Activated CD8-positive, alpha-beta memory T cell treated with anti-CD3 and anti-CD28 coated beads, Interleukin-2, amount 50 U/mL, for 48 hours (primary cell): ENCODE data around the gene AAK1.
"Not testable (repeated sequence)": the region's sequence is repeated elsewhere in the genome, so short reads cannot be mapped to it uniquely, and the experiment has no call there.

Source experiments
- DNase-seq: peaks from one replicate; pipeline ENCODE4 v3.0.0-alpha.2; 2020

AAK1 gene

GRCh38 chr2:69594341-69594740 lies 49.2 kb downstream of the AAK1 start:
- DNase-seq = no peak

DNA sequence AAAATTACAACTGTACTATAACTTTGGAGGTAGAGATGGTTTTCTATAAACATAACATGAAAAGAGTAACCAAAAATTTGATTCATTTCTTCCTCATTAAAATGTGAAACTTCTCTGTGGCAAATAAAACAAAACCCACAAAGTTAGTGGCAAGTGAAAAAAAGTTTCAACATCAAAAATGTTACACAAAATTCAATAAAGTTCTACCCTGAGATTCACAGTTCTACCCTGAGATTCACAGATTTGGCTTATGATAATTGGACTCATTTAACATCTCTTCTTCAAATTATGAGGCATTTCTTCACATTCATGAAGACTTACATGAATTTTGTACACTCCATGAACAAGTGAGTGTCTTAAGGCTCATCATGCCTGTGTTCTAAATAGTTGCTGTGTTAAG lies 51.0 kb downstream of the AAK1 start:
- DNase-seq = no peak

DNA sequence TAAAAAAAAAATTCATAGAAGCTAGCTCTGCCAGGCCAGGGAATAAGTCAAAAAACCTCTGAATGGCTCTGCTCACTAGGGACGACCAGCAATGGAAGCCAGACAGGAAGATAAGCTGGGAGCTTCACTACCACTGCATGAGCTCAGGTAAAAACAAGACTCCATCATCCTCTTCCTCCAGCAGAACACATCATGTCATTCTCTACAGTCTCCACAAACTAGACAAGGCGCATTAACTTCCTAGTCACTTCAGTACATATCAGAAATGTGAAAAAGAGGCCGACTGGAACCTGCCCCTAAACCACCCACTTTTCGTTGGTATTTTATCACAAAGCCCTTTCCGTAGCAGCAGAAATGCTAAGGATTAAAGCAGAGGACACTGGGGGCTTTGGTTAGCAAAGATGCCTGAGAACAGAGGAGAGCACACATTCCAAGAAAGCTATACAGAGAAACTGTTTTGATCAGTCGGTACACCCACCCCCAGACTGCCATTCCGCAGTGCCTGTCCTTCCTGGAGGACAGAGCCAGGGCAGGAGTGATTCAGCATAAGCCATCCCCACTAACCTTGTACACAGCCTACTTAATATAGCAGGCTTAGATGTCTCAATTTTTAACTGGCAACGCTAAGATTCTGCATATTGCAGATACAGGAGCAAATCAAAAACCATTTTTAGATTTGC lies 53.4 kb downstream of the AAK1 start:
- DNase-seq = no peak

DNA sequence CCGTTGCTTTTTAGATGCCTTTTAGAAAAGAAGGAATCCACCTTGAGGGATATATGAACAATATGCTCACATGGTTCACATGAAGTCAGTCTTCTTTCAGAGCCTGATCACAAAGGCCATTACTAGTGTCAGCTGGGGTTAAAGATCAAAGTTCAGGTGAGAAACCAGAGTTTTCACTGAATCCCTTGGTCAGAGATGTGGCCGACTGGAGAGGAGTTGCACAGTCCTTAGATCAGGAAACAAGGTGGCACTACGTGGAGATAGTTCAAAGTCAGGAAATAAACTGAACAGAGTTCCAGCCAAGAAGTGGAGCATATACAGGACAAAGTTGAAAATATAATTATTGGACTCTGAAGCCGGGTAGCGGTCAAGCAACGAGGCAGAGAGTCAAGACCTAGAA lies 54.6 kb downstream of the AAK1 start:
- DNase-seq = no peak

DNA sequence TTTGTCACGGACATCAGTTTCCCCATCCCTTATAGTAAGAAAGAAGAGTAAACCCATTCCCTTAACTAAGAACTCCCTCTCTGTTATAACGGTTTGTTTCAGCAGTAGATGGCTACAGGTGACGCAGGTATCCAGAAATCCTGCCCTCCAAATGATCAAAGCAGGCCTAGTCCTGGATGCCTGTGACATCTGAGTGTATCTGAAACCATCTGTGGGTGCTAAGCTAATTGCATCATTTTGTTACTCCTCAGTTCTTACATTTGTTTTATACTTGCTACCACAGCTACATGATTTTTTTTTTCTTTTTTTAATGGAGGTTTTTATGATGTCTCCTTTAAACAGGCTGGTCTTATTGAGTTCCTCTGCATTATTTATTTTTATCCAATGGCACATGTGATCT lies 55.1 kb downstream of the AAK1 start:
- DNase-seq = no peak

DNA sequence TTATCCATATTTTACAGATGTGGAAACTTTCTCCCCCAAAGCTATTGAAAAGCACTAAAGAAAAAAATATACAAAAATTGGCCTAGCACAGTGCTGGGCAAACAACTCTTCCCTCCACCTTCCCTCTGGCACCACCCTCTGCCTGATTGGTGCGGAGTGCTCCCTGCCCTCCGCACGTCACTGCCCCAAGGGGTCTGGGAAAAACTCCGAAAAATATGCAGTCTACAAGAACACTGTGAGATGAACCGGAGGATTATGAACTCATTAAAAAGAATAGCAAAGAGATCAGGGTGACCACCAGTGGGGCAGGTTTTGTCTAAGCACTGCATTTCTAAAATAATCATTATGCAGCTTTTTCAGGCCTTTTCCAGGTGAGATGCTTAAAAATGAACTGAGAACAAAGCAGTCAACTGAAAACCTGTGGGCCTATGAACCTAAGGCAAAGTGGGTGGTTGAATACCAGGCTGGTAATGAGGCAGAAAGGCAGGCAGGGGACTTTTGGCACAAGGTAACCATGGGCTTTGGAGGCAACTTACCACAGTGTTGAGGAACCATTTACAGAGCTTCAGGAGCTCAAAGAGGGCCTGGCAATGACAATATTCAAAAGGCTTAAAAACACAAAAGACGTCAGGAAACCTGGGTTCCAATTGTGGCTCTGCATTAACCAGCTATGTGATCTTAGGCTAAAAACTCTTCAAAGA lies 57.5 kb downstream of the AAK1 start:
- DNase-seq = no peak

- DNase-seq = no peak
Measured at GRCh38 chr2:69584127-69584889, 59.2 kb downstream of the AAK1 start.

DNA sequence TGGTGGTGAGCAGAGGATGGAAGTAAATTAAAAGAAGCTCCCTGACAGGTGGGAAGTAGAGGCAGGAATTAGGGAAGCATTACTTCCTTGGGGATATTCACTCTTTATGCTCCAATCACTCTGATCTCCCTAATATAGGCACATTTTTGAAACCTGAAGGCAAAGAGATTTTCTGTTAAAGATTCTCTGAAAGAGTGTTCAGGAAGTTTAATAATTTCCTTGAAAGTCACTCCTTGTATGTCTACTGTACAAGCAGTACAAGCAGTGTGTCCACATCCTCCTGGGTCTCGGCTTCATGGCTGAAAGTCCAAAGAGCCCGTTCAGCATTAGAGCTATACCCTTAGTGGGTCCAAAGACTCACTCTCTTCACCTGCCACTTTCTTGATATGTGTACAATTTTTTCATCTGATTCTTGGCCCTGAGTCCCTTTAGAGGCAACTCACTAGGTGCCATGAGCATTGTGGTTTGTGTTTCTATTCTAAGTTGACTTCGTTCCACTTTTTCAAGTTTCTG lies 60.2 kb downstream of the AAK1 start:
- DNase-seq = no peak

- DNase-seq = no peak
Measured at GRCh38 chr2:69582582-69583176, 60.9 kb downstream of the AAK1 start.

GRCh38 chr2:69581774-69582581 lies 61.6 kb downstream of the AAK1 start:
- no peak for DNase-seq

GRCh38 chr2:69580486-69580885 lies 63.1 kb downstream of the AAK1 start:
- no peak for DNase-seq

- no peak for DNase-seq
Measured at GRCh38 chr2:69579536-69579935, 64.0 kb downstream of the AAK1 start.

DNA sequence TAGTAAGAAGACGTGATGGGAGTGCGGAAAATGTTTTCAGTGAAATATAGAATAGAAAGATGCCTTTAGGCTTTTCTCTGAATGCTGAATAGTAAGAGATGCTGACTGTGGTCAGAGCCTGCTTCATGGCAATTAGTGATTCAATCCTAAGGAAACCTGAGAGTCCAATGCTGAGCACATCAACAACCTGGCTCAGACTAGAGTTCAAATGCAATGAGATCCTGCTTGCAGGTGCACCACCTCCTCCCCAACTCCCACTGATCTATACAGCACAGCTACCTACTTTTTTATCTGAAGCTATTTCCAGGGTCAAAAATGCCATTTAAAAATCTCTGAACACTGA lies 65.4 kb downstream of the AAK1 start:
- DNase-seq = no peak

GRCh38 chr2:69577467-69578197 lies 65.9 kb downstream of the AAK1 start:
- no peak for DNase-seq

DNA sequence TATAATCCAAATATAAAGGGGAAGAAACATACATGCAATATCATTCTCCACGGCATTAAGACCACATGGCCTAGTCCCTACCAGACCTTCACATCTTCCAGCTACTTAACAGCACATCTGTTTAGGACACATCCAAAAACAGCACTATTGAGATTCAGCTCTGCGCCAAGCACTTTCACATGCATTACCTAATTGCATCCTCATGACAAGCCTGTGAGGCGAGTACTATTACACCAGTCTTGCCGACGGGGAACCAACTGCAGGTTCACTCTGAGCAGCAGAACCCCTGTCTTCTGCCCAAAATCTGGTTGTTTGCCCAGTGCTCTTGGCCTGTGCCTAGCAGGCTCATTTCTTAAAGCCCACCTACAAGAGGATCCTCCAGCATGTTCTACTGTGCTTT lies 66.7 kb downstream of the AAK1 start:
- no peak for DNase-seq

DNA sequence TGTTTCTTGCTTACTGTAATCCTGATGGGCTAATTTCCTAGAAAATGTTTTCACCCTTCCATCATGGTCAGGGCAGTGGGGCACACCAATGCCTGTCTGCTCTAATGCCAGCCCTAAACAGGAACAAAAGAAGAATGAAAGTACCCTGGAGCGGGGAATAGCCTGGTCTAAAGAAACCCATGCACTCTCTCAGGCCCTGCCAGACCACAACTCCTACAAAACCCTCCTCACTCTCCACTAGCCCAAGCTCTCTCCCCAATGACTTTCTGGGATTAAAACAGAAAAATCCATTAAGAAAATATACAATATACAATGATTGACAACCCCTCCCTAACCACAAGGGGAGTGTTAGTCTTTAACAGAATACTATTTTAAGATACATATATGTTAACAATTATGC lies 67.6 kb downstream of the AAK1 start:
- DNase-seq = no peak

DNA sequence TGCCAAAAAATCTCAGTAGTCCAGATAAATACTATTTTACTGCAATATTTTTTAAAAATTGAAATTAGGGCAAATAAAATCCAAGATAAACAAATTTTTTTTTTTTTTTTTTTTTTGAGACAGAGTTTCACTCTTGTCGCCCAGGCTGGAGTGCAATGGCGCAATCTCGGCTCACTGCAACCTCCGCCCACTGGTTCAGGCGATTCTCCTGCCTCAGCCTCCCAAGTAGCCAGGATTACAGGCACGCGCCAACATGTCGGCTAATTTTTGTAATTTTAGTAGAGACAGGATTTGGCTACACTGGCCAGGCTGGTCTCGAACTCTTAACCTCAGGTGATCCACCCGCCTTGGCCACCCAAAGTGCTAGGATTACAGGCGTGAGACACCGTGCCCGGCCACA lies 68.2 kb downstream of the AAK1 start:
- DNase-seq = not testable (repeated sequence)

DNA sequence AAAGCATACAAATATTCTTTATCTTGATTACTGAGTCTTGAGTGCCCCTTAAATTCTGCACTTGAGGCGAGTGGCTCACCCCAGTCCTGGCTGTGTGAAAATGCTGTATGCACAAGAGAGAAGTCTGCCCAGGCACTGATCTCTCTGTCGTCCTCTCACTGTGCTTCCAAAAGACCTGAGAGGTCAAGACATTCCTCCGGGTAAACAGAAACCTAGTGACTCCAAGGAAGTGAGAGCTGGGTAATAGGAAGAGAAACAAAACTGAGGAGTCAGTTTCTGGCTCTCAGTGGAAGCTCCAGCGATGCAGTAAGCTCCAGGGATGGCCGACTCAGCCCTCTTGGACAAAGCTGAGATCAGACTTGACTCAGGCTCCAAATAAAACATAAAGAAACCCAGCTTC lies 70.9 kb downstream of the AAK1 start:
- no peak for DNase-seq

DNA sequence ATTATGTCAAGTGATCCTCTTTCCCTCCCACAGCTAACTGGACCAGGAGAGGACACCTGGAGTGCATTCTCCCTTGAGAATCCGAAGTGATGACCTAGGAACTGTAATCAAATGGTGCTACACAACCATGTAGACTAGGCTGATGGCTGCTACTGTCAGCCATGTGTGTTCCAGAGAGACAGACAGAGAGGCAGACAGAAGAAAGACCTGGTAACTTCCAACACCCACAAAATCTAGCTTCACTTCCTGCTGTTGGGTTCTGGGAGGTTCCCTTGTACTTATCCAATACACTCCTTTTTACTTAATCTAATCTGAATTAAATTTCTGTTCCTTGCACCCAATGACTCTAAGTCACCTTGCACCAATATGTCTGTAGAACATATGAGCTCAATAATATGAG lies 72.3 kb downstream of the AAK1 start:
- no peak for DNase-seq

DNA sequence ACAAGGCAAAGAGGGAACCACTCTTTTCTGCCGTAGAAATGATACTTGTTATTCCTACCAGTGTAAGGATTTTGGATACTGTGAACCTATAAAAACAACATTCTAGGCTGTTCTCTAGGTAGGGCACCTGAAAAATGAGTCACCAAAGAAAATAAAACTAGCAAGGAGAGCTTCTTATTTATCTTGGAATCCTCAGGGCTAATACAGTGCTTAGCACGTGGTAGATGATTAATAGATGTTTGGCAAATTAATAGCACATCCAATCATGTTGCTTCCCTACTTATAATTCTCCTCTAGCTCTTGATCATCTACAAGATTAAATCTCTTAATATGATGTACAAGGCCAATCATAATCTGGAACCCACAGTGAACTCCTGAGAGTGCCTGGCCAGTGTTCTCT lies 73.1 kb downstream of the AAK1 start:
- no peak for DNase-seq

GRCh38 chr2:69567909-69568300 lies 75.6 kb downstream of the AAK1 start:
- DNase-seq = no peak
